NCI-H1930 (cell line): Measurements from ENCODE around the gene USP14.
"Not testable (repeated sequence)": the region's sequence is repeated elsewhere in the genome, so short reads cannot be mapped to it uniquely, and the experiment has no call there.

Experiments
- DNase-seq, 2 experiments: peaks; one replicate each; lab custom pipeline; 2025; lab: John Stamatoyannopoulos, UW

The USP14 gene

DNA sequence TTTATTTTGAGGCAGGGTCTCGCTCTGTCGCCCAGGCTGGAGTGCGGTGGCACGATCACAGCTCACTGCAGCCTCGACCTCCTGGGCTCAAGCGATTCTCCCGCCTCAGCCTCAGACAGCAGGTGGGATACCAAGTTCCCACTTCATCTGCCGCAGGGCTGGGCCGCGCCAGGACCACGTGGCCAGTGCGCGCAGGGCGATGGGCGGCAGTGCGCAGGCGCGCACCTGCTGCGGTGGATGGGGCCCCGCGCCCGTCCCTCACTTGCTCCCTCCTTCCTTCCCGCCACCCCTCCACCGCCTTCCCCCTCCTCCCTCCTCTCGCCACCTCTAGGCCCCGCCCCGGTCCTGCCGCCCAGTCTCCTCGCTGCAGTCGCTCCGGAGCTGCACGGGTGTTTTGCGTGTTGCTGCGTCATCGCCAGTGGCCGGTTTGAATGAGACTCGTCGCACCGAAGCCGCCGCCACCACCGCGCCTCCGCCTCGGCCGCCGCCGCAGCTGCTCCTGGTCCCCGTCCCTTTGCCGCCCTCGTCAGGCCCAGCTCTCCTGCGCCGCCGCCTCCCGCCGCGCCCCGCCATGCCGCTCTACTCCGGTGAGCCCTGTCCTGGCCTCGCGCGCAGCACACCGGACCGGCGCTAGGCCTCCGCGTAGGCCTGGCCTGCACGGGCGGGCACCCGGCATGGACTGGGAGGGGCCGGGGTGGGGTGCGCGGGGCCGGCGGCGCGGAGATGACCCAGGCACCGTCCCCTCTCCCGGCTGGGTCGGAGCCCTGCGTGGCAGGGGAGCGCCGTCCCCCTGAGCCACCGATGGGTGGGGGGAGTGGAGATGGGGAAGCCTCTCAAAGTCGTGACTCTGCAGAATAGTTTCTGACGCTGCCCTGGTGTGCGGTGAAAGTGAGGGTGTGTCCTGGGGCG lies at the start of gene USP14:
TSS of gene USP14 (plus strand) at position 430 of the 909 bp plus-strand sequence. CDS start at position 572, 142 bp downstream.
- DNase-seq, result peak; percentile 87 to 89

DNA sequence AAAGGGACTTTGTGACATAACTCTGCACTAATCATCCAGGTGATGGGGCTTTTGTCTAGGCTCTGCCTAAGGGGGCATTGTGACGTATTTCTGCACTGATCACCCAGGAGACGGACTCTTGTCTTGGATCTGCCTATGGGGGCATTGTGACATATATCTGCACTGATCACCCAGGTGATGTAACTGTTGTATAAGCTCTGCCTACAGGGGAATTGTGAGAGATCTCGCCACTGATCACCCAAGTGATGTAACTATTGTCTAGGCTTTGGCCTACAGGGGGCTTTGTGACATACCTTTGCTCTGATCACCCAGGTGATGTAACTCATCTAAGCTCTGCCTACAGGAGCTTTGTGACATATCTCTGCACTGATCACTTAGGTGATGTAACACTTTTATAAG lies 49.7 kb upstream of the USP14 start:
- not testable (repeated sequence) for DNase-seq

DNA sequence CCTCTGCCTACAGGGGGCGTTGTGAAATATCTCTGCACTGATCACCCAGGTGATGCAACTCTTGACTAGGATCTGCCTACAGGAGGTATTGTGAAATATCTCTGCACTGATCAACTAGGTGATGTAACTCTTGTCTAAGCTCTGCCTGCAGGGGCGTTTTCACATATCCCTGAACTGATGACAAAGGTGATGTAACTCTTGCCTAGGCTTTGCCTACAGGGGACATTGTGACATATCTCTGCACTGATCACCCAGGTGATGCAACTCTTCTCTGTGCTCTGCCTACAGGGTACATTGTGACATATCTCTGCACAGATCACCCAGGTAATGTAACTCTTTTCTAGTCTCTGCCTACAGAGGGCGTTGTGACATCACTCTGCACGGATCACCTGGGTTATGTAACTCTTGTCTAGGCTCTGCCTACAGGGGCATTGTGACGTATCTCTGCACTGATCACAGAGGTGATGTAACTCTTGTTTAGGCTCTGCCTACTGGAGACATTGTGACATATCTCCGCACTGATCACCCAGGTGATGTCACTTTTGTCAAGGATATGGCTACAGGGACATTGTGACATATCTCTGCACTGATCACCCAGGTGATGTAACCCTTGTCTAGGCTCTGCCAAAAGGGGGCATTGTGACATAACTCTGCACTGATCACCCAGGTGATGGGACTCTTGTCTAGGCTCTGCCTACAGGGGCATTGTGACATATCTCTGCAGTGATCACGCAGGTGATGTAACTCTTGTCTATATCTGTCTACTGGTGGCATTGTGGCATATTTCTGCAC lies 49.0 kb upstream of the USP14 start:
- not testable (repeated sequence) for DNase-seq

DNA sequence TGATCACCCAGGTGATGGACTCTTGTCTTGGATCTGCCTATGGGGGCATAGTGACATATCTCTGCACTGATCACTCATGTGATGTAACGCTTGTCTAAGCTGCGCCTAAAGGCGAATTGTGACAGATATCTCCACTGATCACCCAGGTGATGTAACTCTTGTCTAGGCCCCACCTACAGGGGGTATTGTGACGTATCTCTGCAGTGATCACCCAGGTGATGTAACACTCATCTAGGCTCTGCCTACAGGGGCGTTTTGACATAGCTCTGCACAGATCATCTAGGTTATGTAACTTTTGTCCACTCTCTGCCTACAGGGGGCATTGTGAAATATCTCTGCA lies 48.5 kb upstream of the USP14 start:
- not testable (repeated sequence) for DNase-seq

DNA sequence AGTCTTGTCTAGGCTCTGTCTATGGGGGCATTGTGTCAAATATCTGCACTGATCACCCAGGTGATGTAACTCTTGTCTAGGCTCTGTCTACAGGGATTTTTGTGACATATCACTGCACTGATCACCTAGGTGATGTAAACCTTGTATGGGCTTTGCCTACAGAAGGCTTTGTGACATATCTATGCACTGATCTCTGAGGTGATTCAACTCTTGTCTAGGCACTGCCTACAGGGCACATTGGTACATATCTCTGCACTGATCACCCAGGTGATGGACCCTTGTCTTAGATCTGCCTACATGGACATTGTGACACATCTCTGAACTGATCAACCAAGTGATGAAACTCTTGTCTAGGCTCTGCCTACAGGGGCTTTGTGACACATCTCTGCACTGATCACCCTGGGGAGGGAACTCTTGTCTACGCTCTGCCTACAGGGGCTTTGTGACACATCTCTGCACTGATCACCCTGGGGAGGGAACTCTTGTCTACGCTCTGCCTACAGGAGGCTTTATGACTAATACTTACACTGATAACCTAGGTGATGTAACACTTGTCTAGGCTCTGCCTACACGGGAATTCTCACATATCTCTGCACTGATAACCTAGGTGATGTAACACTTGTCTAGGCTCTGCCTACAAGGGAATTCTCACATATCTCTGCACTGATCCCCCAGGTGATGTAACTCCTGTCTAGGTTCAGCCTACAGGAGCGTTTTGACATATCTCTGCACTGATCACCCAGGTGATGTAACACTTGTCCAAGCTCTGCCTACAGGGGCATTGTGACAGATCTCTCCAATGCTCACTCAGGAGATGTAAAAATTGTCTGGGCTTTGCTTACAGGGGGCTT lies 47.8 kb upstream of the USP14 start:
- not testable (repeated sequence) for DNase-seq

DNA sequence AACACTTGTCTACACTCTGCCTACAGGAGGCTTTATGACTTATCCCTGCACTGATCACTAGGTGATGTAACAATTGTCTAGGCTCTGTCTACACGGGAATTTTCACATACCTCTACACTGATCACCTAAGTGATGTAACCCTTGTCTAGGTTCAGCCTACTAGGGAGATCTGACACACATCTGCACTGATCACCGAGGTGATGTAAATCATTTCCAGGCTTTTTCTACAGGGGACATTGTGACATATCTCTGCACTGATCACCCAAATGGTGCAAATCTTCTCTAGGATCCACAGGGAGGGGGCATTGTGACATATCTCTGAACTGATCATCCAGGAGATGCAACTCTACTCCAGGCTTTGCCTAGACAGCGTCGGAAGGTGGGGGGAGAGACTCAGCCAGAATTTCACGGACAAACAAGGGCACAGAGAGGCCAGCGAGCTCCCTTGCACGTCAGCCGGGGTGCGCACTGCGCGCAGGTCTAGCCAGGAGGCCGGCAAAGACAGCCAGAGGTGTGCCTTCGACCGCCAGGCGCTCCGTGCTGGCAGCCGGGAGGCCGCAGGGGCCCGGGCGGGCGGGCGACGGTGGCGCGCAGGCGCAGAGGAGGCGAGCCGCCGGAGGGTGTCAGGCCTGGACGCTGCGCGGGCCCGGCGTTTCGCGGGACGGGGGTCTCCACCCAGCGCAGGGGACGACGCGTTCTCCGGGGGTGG lies 46.9 kb upstream of the USP14 start:
- no peak for DNase-seq

DNA sequence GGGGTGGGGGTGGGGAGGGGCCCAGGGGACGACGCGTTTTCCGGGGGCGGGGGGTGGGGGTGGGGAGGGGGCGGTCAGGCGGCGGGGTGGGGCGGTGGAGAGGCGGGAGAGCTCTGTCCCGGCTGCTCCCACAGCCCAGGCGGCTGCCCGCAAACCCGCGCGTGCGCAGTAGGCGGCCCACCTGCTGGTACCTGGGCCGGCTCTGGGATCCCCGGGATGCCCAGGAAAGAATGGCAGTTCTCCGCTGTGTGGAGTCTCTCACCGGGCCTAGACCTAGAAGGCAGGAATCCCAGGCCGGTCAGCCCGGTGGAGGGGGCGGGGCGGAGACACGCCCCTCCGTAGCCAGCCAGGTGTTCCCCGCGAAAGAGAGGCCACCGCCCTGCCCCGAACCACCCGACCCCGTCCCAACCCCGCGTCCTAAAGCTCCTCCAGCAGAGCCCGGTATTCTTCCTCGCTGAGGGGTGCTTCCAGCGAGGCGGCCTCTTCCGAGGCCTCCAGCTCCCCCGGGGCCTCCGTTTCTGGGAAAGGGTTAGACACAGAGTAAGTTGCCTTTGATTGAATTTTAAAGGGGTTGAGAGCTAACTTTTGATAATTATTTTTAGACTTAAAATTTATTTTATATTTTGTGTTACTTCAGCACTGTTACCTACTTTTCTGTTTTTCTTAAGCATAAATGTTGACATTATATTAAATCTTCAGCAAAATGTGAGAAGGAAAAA lies 46.2 kb upstream of the USP14 start:
- DNase-seq, result not testable (repeated sequence)

DNA sequence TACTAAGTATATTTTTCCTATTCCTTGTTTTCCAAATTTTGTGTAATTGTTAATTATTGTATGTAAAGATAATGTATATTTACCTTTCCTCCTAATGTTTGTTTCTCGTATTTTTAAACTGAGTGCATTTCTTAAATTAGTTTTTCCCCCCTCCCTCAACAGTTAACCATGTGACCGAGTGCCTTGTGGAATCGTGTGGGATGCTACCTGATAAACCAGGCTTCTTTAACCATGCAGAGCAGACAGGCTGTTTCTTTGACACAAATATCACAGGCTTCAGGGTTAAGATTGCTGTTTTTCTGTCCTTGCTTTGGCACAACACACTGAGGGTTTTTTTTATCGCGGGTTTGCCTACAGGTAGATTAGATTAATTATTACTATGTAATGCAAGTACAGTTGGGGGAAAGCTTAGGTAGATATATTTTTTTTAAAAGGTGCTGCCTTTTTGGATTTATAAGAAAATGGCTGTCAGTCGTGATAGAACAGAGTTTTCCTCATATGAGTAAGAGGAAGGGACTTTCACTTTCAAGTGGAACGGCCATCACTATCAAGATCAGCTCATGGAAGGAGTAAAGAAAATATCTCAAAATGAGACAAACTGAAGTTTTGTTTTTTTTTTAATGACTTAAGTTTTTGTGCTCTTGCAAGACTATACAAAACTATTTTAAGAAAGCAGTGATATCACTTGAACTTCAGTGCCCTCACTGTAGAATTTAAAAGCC lies 37.7 kb upstream of the USP14 start:
- not testable (repeated sequence) for DNase-seq

DNA sequence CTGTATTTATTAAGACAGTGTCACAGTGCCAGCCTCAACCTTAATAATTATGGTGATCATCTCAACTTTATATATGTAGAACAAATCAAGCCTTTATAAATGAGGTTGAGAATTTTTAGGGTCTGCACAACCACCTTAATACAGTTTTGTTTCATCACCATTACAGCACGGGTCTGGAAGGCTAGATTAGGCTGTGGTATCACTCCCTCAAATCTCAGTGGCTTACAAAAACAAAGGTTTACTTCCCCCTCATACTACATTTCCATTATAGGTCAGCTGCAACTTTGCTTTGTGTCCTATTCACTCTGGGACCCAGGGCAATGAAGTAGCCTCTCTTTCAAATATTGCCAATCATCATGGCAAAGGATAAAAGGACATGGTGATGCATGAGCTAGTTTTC lies 23.3 kb upstream of the USP14 start:
- no peak for DNase-seq

DNA sequence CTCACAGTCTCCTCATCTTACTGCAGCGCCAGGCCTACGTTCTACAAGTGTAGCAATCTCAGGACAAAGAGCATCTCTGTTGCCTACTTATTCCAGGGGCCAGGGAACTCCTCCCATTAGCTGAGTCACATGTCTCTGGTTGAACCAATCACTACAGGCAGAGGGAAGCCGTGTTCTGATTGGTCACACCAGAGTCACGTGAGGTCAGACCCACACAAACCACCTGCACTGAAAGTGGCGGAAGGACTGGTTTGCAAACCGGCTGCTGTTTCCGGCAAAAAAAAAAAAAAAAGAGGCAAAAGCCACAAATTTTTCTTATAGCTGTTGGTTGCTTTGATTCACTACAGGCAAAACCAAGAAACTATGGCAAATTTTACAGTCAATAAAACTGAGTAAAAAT lies 21.9 kb upstream of the USP14 start:
- DNase-seq, result no peak

DNA sequence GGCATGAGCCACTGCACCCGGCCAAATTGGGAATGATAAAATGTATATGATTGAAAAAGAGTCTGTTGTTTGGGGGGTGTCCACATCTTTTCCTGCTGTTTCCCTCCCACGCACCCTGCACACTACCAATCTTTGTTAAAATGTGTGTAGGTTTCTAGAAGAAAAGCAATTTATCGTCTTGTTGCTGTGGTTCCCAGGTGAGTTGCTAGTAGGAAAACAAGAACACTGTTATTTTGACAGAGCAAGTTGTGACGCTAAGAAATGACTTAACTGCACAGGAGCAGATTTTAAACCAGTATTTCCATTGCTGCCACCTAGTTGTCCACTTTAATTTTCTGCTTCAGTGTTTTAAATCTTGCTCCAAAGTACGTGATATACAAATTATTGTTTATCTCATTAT lies 21.0 kb upstream of the USP14 start:
- DNase-seq, result no peak

DNA sequence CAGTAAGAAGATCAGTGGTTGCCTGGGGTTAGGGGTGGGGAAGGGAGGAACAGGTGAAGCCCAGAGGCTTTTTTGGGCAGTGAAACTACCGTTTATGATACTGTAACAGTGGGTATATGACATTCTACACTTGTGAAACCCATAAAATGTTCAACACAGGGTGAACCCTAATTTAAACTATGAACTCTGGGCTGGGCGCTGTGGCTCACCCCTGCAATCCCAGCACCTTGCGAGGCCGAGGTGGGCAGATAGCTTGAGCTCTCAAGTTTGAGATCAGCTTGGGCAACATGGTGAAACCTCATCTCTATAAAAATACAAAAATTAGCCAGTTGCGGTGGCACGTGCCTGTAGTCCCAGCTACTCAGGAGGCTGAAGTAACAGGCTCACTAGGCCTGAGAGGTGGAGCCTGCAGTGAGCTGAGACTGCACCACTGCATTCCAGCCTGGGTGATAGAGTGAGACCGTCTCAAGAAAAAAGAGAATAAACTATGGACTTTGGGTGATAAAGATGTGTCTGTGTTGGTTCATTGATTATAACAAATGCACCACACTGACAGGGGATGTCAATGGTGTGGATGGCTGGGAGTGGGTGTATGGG lies 17.6 kb upstream of the USP14 start:
- no peak for DNase-seq

DNA sequence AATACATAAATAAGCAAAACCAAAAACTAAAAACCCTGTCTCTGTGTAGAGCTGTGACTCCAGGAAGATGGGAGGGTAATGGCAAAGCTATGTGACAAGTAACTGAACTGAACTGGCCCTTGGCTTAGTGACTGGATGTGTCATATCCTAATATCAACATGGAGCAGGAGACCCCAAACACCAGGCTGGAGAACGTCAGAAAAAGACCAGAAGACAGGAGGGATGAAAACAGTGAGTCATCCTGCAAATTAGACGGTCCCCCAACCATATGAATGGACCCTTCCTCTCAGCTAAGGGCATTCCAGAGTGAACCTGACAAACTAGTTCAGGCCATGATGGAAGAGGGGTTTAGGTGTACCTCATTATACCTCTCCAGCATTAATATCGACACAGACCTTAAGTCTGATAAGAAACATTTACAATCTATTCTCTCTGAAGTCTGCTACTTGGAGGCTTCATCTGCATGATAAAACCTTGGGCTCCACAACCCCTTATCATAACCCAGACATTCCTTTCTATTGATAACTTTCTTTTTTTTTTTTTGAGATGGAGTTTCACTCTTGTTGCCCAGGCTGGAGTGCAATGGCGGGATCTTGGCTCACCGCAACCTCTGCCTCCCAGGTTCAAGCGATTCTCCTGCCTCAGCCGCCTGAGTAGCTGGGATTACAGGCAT lies 15.6 kb upstream of the USP14 start:
- DNase-seq, result not testable (repeated sequence)

DNA sequence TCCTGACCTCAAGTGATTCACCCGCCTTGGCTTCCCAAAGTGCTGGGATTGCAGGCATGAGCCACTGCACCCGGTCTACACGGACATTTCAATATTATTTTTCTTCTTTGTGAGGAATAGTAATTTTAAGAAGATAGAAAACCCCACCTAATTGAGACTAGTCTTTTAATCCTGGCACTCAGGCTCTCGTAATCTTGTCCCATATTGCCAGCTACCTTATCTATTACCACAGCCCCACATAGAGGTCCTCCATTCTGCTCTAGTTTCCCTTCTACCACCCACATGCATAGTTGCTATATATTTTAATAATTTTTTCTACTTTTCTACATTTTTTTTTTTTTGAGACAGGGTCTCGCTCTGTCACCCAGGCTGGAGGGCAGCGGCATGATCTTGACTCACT lies 9.5 kb upstream of the USP14 start:
- DNase-seq, result no peak

DNA sequence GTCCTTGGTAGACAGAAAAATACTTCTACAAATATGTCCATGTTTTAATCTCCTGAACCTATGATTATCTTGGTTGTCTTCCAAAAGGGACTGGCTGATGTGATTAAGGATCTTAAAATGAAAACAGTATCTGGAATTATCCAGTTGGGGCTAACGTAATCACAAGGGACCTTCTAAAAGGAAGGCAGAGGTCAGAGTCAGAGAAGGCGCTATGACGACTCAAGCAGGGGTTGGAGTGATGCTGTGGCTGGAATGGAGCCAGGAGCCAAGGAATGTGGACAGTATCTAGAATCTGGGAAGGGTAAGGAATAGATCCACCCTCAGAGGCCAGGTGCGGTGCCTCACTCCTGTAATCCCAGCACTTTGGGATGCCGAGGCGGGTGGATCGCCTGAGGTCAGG lies 4.2 kb upstream of the USP14 start:
- DNase-seq, result no peak

DNA sequence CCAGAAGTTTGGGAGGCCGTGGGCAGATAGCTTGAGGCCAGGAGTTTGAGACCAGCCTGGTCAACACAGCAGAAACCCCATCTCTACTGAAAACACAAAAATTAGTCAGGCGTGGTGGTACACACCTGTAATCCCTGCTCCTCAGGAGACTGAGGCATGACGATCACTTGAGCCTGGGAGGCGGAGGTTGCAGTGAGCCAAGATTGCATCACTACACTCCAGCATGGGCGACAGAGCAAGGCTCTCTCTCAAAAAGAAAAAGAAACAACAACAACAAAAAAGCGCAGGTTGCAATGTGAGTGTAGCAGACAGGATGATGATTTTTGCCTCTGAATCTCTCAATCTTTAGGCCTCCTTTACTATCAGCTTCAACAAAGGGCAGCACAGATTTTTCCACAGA lies 2.7 kb upstream of the USP14 start:
- no peak for DNase-seq

DNA sequence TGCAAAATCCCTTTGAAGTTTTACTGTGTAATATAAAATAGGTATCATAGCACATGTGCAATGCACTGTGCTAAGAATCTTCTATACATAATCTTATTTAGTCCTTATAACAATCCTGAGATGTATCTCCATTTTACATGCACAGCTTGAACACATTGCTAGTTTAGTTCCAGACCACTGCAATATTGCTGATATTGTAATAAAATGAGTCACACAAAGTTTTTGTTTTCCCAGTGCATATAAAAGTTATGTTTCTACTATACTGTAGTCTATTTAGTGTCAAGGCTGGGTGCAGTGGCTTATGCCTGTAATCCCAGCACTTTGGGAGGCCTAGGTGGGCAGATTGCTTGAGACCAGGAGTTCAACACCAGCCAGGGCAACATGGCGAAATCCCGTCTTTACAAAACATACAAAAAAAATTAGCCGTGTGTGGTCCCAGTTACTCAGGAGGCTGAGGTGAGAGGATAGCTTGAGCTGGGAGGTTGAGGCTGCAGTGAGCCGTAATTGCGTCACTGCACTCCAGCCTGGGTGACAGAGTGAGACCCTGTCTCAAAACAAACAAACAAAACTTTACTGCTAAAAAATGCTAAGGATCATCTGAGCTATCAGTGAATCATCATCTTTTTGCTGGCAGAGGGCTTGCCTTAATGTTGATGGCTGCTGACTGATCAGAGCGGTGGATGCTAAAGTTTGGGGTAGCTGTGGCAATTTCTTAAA lies 1.7 kb upstream of the USP14 start:
- DNase-seq, result no peak

DNA sequence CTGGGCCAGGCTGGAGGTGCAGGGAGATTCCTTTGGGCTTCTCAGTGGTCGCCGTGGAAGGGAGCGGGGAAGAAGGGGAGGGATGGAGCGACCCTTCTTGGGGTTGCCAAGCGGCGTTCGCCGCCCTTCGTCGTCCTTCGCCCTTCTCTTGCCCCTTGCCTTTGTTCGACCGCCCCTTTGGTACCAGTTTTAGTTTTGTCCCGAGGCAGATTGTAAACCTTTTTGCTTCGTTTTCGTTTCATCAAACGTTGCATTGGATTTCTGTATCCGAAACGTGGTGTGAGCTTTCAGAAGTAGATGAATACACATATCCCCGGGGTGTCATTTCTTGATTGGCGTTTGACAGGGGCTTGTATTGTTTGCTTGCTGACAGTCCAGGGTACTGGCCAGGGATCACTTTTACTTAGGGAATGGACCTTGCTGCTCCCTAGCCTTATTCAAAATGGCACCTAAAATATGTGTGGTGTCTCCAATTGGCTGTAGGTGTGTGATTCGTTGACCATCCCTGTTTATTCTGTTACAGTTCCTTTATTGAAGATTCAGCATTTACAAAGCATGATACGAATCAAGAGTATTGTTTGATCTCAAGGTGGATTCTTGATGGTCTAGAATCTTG lies 788 bp downstream of the USP14 start:
- no peak for DNase-seq
